Caco-2 (cell line): Measurements from ENCODE around the gene CEP85L. TPM values are rescaled to one million over a fixed set of nuclear protein-coding genes. Genes with fewer than 3 reads are reported as not detected.

ENCODE experiments used
- Bru-seq: library from RNA; stranded (reverse); fragments of 400-500 nt; gene quantifications from one replicate; lab custom pipeline; 2021; lab: Mats Ljungman, UMichigan
- BruChase-seq, 2 experiments: library from RNA; stranded (reverse); fragments of 400-500 nt; gene quantifications; one replicate each; lab custom pipeline; 2021; lab: Mats Ljungman, UMichigan
- BruUV-seq: library from RNA; stranded (reverse); fragments of 400-500 nt; replicated peaks from 2 replicates; lab custom pipeline; 2021; lab: Mats Ljungman, UMichigan
- CTCF ChIA-PET: fragments of 300-600 bp; sonication (Branson Sonifier 250); formaldehyde crosslinking; loops from one replicate; lab custom pipeline; 2022; ENCODE audit warnings: antibody characterized with exemption; lab: Charles Lee
- POLR2A ChIA-PET: fragments of 300-600 bp; sonication (Branson Sonifier 250); formaldehyde crosslinking; loops from one replicate; lab custom pipeline; 2022; ENCODE audit warnings: antibody characterized with exemption; lab: Charles Lee
- DNase-seq, 2 experiments: peaks; one replicate each; pipeline versions ENCODE4 v3.0.0 to v3.0.0-alpha.2; 2020 to 2022
- H3K27me3 ChIP-seq: replicated peaks from 2 replicates; pipeline ENCODE4 v1.6.0; 2011; ENCODE audit warnings: low read length; ENCODE audit not compliant: control insufficient read depth, insufficient read depth
- H3K36me3 ChIP-seq: 2 replicates; pipeline ENCODE4 v1.5.1; 2011; ENCODE audit warnings: low read length; ENCODE audit not compliant: control insufficient read depth, insufficient read depth
- H3K4me1 ChIP-seq: fragments of 250-450 bp; sonication (Bioruptor Pico); 2 replicates; pipeline ENCODE4 v1.5.1; 2020; ENCODE audit warnings: mild to moderate bottlenecking
- H3K4me3 ChIP-seq: 2 replicates; pipeline ENCODE4 v1.5.1; 2011; ENCODE audit warnings: low read depth, mild to moderate bottlenecking, control low read depth, low read length
- H3K9me3 ChIP-seq: fragments of 250-450 bp; sonication (Bioruptor Pico); 2 replicates; pipeline ENCODE4 v1.5.1; 2020; ENCODE audit warnings: mild to moderate bottlenecking, moderate library complexity
- H3K27ac Mint-ChIP-seq: one replicate; pipeline ENCODE4 v1.8.0; 2022; ENCODE audit warnings: mixed read lengths; ENCODE audit not compliant: unreplicated experiment
- H3K27me3 Mint-ChIP-seq: one replicate; pipeline ENCODE4 v1.8.0; 2022; ENCODE audit warnings: mixed read lengths; ENCODE audit not compliant: insufficient read depth, unreplicated experiment
- H3K36me3 Mint-ChIP-seq: one replicate; pipeline ENCODE4 v1.8.0; 2022; ENCODE audit warnings: mild to moderate bottlenecking, mixed read lengths; ENCODE audit not compliant: insufficient read depth, unreplicated experiment
- H3K4me1 Mint-ChIP-seq: one replicate; pipeline ENCODE4 v1.8.0; 2022; ENCODE audit warnings: low read depth, mixed read lengths; ENCODE audit not compliant: unreplicated experiment
- H3K4me3 Mint-ChIP-seq: one replicate; pipeline ENCODE4 v1.8.0; 2022; ENCODE audit warnings: mild to moderate bottlenecking, moderate library complexity, mixed read lengths; ENCODE audit not compliant: unreplicated experiment
- H3K9me3 Mint-ChIP-seq: one replicate; pipeline ENCODE4 v1.8.0; 2022; ENCODE audit warnings: mixed read lengths; ENCODE audit not compliant: unreplicated experiment
- CTCF ChIP-seq, 2 experiments: fragments of 200-600 bp in 1 of 2; IDR thresholded peaks; 1 replicate in 1 of 2; 2 replicates in 1 of 2; pipeline versions ENCODE4 v1.5.1 to v1.8.0; 2011 to 2022; ENCODE audit warnings: antibody characterized with exemption in 1 of 2, control low read depth in 1 of 2, inconsistent platforms in 1 of 2, low read depth in 1 of 2, low read length in 1 of 2, mild to moderate bottlenecking in 1 of 2, moderate library complexity in 1 of 2; ENCODE audit not compliant: insufficient read depth in 1 of 2, severe bottlenecking in 1 of 2, unreplicated experiment in 1 of 2
- intact Hi-C: fragments of 100-400 bp; cut with micrococcal nuclease; formaldehyde crosslinking; loops from one replicate; pipeline ENCODE4 v1.10.0; 2022; ENCODE audit not compliant: unreplicated experiment
- long read RNA-seq: library from polyadenylated mRNA; stranded (forward); transcript quantifications from one replicate; pipeline ENCODE4 v2.0.0, GENCODE V29; 2022
- total RNA-seq: library from RNA; stranded (reverse); gene quantifications from 2 replicates; pipeline ENCODE4 v1.2.3, GENCODE V29; 2022

The CEP85L gene
- total RNA-seq: 0.29 and 0.46 TPM in 2 replicates
- percentile 30 among the genes with signal in this experiment for Bru-seq, nascent RNA
- percentile 22 among the genes with signal in this experiment for BruChase-seq, experiment 1, labeled RNA remaining after a 2-hour chase
- percentile 17 among the genes with signal in this experiment for BruChase-seq, experiment 2, labeled RNA remaining after a 6-hour chase
- long read RNA-seq, partial matches to known transcripts: 0 of 1 reads
- long read RNA-seq, other reads (novel, unspliced or antisense): 0 of 1 reads

GRCh38 chr6:118651282-118652050 lies at the start of gene CEP85L:
TSS of gene CEP85L (minus strand) at chr6:118651591. CDS start at chr6:118651269, 322 bp downstream.
- Mint-ChIP-seq H3K36me3 (no peaks in the 10 kb centered on the region), H3K27ac (no peak within 1 kb of the TSS), H3K9me3 (no peaks in the 10 kb centered on the region), H3K4me1 (no peaks in the 10 kb centered on the region), H3K27me3 (peaks cover 10% of the 10 kb centered on the region), H3K4me3 (peak within 1 kb of the TSS; percentile 87)
- peak; percentile 82 to 88 for DNase-seq
- intact Hi-C loops: loop anchor here (10.0 kb wide), 1 partner anchor 123 kb away; no protein-coding TSS in a partner anchor
- no TSS peak for BruUV-seq
- ChIA-PET POLR2A (interaction anchor here (0.6 kb wide), 1 partner anchor 87 kb away, joined by 6 read pairs; no protein-coding TSS in a partner anchor), CTCF (no interaction called here)
- no peak for TF ChIP-seq CTCF (IDR thresholded peaks at IDR 0.05; ENCODE audit: insufficient read depth in 1 of 2, low read depth in 1 of 2, low read length in 1 of 2, severe bottlenecking in 1 of 2, unreplicated experiment in 1 of 2)
- H3K4me1 ChIP-seq: peaks cover 4% of the 10 kb centered on the region; the same call in 1 of the 2 replicates
- peak within 1 kb of the TSS; percentile 71 for H3K4me3 ChIP-seq
- no peaks in the 10 kb centered on the region for H3K9me3 ChIP-seq
- no peaks in the 10 kb centered on the region; the same call in 1 of the 2 replicates for H3K27me3 ChIP-seq
- no peaks in the 10 kb centered on the region for H3K36me3 ChIP-seq

GRCh38 chr6:118700531-118700930 lies 49.1 kb upstream of the CEP85L start:
- CTCF ChIA-PET: no interaction called here
- Histone ChIP-seq H3K27me3 (no peaks in the 10 kb centered on the region), H3K36me3 (no peaks in the 10 kb centered on the region), H3K4me1 (no peaks in the 10 kb centered on the region), H3K9me3 (no peaks in the 10 kb centered on the region), H3K4me3 (no peak overlapping the region)
- BruUV-seq: no TSS peak
- POLR2A ChIA-PET: no interaction called here
- Mint-ChIP-seq H3K4me1 (no peaks in the 10 kb centered on the region), H3K4me3 (no peak overlapping the region), H3K36me3 (no peaks in the 10 kb centered on the region), H3K9me3 (no peaks in the 10 kb centered on the region), H3K27ac (no peak overlapping the region), H3K27me3 (peaks cover 3% of the 10 kb centered on the region)
- TF ChIP-seq CTCF (IDR thresholded peaks at IDR 0.05; ENCODE audit: insufficient read depth in 1 of 2, low read depth in 1 of 2, low read length in 1 of 2, severe bottlenecking in 1 of 2, unreplicated experiment in 1 of 2): no peak
- intact Hi-C loops: no loop called here
- DNase-seq: no peak

- H3K4me3 ChIP-seq: no peak overlapping the region
- Mint-ChIP-seq H3K4me3 (no peak overlapping the region), H3K36me3 (no peaks in the 10 kb centered on the region), H3K9me3 (no peaks in the 10 kb centered on the region), H3K27me3 (no peaks in the 10 kb centered on the region), H3K4me1 (no peaks in the 10 kb centered on the region), H3K27ac (no peak overlapping the region)
- H3K9me3 ChIP-seq: no peaks in the 10 kb centered on the region
- CTCF ChIA-PET: interaction anchor here (0.6 kb wide), 1 partner anchor 432 kb away, joined by 10 read pairs; no protein-coding TSS in a partner anchor
- no peak for DNase-seq
- intact Hi-C loops: no loop called here
- no peak for TF ChIP-seq CTCF (IDR thresholded peaks at IDR 0.05; ENCODE audit: insufficient read depth in 1 of 2, low read depth in 1 of 2, low read length in 1 of 2, severe bottlenecking in 1 of 2, unreplicated experiment in 1 of 2)
- H3K36me3 ChIP-seq: no peaks in the 10 kb centered on the region
- POLR2A ChIA-PET: no interaction called here
- no peaks in the 10 kb centered on the region for H3K4me1 ChIP-seq
- BruUV-seq: no TSS peak
- H3K27me3 ChIP-seq: no peaks in the 10 kb centered on the region
Measured at GRCh38 chr6:118697554-118697953, 46.2 kb upstream of the CEP85L start.
